OCI-LY7 (cell line): Measurements from ENCODE around the gene UBE3D.

Source experiments
- EZH2phosphoT487 ChIP-seq: fragments of 200-600 bp; sonication (generic); IDR thresholded peaks from 2 replicates; pipeline ENCODE4 v1.6.1; 2018; ENCODE audit warnings: low read depth, borderline replicate concordance, mild to moderate bottlenecking, mixed run types, antibody characterized with exemption, low read length, moderate library complexity, mixed read lengths
- TF ChIP-seq, protein P1 (sequence below): fragments of 200-600 bp; sonication (generic); conservative IDR thresholded peaks from 2 replicates; pipeline ENCODE4 v1.5.1; 2014; ENCODE audit warnings: mild to moderate bottlenecking, antibody characterized with exemption, low read length, moderate library complexity, mixed read lengths

DNA sequence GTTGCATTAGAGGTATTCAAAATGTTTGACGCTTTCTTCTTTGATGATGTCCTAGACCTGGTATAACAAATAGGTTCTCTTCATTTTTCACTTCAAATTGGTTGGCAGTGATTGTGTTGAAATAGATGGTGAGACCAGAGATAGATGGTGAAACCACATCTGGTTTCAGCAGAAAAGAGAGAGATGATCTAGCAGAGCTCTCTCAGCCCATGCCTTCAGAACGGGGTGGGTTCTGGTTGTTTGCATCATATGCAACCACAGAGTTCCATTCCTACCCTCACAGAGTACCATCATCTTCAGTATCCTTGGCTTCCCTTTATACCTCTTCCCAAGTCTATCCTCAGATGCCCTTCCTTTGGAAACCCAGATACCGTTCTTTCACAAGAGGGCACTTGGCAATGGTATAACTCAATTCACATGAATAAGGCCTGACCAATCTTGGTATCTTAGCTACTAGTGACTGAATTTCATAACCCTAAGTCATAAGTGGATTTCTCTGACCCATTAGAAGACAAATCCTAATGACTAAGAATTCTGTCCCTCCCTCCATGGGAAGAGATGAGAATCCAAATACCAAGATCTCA, 93.7 kb downstream of the UBE3D start:
- TF ChIP-seq, protein P1, sequence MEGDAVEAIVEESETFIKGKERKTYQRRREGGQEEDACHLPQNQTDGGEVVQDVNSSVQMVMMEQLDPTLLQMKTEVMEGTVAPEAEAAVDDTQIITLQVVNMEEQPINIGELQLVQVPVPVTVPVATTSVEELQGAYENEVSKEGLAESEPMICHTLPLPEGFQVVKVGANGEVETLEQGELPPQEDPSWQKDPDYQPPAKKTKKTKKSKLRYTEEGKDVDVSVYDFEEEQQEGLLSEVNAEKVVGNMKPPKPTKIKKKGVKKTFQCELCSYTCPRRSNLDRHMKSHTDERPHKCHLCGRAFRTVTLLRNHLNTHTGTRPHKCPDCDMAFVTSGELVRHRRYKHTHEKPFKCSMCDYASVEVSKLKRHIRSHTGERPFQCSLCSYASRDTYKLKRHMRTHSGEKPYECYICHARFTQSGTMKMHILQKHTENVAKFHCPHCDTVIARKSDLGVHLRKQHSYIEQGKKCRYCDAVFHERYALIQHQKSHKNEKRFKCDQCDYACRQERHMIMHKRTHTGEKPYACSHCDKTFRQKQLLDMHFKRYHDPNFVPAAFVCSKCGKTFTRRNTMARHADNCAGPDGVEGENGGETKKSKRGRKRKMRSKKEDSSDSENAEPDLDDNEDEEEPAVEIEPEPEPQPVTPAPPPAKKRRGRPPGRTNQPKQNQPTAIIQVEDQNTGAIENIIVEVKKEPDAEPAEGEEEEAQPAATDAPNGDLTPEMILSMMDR: no peak
- TF ChIP-seq EZH2phosphoT487: no peak
